Anterior cingulate cortex (tissue), 58 donors: Measurements from ENCODE around the gene CDS2.

Source experiments
- DNase-seq, 58 donors: peaks; one replicate each; lab custom pipeline; 2025; lab: John Stamatoyannopoulos, UW

The CDS2 gene

GRCh38 chr20:5177071-5177470 lies 50.3 kb downstream of the CDS2 start:
- peak in 1 of 58 donors; percentile 14 for DNase-seq

DNA sequence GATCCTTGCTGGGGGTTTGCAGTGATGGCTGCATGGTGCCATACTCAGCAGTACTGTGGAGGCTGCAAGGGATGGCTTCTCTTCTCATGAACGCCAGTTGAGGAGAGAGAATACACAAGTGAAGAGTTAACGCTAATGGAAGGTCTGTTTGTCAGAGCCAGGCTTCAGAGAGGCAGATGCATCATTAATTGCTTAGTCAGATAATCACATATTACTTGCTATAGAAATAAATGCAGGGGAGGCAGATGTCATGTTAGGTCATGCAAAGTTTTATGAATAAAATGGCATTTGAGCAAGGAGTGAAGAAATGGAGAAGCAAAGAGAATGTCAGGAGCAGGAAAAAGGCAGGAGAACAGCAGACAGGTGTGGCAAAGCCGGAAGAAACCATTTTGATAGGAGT lies 51.2 kb downstream of the CDS2 start:
- DNase-seq = no peak

GRCh38 chr20:5180421-5180820 lies 53.6 kb downstream of the CDS2 start:
- no peak for DNase-seq

DNA sequence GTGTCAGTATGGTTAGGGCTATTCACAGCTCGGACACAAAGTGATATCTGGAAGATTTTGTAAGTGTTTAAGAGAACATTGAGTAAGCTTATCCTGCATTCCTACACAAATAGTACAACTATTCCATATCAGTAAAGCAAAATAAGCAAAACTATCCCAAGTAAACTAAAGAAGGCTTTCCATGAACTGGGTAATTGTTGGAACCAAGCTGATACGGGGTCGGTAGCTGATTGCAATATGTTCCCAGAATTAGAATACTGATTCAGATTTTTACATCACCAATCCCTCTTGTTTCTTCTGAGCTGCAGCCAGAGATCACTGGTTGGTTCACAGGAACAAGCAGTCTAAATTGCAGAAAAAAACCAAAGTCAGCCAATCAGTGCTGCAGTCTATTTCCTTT lies 54.1 kb downstream of the CDS2 start:
- no peak for DNase-seq

GRCh38 chr20:5181492-5181891 lies 54.7 kb downstream of the CDS2 start:
- no peak for DNase-seq

- no peak for DNase-seq
Measured at GRCh38 chr20:5181958-5182357, 55.1 kb downstream of the CDS2 start.

DNA sequence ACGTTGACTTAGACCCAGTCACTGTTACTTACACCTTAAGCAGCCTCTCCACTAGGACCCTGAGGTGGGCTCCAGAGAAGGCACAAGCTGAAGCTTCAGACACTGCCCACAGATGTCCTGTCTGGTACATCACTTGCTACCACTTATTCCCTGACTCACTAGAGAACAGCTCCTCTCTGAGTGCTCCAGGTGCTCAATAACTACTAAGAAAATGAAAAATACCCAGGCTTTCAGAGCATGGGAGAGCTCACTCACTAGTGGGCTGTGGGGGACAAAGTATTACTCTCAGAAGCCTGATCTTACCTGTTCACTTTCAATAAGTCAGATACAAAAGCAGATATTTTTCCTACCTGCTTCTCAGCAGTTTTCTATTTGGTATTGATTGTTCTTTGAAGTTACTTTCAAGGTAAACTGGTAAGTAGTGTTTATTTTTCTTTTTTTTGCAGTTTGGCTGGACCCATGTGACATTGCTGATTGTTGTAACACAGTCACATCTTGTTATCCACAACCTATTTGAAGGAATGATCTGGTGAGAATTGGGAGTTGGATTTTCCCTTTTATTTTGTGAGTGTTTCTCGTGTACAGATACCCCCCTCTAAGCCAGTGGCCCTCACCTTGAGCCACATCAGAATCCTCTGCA lies 55.9 kb downstream of the CDS2 start:
- DNase-seq = no peak

DNA sequence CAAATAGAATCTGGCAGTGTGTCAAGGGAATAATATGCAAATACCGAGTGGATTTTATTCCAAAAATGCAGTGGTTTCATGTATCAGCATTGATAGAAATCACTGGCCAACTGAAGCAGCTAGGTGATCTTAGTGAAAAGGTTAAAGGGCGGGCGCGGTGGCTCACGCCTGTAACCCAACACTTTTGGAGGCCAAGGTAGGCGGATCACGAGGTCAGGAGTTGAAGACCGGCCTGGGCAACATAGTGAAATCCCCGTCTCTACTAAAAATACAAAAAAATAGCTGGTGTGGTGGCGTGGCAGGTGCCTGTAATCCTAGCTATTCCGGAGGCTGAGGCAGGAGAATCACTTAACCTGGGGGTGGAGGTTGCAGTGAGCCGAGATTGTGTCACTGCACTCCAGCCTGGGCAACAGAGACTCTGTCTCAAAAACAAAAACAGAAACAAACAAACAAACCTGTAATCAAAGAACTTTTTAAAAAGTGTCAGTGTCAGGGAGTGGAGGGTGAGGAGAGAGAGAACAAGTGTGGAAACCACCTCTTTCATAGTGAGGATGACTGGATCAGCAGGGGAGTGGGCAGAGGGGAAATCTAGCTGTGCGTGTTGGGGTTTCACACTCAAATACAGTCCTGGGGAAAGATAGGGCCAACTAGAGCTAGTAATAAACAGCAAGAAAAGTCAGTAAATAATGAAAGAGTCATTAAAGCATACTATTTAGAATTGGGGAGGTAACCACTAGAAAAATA lies 57.1 kb downstream of the CDS2 start:
- no peak for DNase-seq

- DNase-seq = no peak
Measured at GRCh38 chr20:5184684-5185083, 57.9 kb downstream of the CDS2 start.

GRCh38 chr20:5187122-5187521 lies 60.3 kb downstream of the CDS2 start:
- DNase-seq = no peak

GRCh38 chr20:5188736-5189135 lies 61.9 kb downstream of the CDS2 start:
- DNase-seq = no peak

- DNase-seq = no peak
Measured at GRCh38 chr20:5189917-5190316, 63.1 kb downstream of the CDS2 start.

GRCh38 chr20:5190444-5190843 lies 63.6 kb downstream of the CDS2 start:
- no peak for DNase-seq

DNA sequence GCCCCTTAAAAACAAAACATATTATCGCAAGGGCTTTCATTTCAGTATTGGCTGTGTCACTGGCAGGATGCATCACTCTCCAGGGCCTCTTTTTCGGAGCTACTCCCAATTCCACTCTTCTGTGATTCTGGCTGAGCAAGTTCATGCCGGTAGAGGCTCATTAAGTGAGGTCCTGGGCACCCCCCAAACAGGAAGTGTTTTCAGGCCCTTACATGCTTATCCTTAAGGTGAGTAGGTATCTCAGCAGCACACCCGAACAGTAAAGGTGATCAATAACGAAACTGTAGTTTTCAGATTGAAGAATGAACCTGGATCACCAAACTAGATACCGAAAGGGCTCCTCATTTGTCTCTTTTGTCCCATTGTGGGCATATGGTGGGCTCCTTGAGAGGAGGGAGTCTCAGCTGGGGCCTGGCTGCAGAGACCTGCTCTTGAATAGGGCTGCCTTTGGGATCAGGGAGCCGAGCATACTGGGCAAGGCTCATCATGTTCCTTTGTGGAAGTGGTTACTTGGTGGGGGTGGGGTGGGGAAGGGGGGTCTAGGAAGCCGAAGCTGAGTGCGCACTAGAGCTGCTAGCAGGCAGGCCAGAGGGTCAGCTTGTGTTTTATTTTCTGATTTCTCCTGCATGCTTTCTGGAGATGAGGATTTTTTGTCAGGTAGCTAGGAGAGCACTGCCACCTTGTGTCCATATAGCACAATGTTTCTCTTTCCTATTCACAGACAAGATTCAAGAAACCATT lies 65.2 kb downstream of the CDS2 start:
- DNase-seq = peak in 33 of 58 donors; percentile 19 to 83 (median 39)

- no peak for DNase-seq
Measured at GRCh38 chr20:5192570-5193431, 66.0 kb downstream of the CDS2 start.

- DNase-seq = no peak
Measured at GRCh38 chr20:5195655-5196054, 68.8 kb downstream of the CDS2 start.

GRCh38 chr20:5196149-5196548 lies 69.3 kb downstream of the CDS2 start:
- no peak for DNase-seq

DNA sequence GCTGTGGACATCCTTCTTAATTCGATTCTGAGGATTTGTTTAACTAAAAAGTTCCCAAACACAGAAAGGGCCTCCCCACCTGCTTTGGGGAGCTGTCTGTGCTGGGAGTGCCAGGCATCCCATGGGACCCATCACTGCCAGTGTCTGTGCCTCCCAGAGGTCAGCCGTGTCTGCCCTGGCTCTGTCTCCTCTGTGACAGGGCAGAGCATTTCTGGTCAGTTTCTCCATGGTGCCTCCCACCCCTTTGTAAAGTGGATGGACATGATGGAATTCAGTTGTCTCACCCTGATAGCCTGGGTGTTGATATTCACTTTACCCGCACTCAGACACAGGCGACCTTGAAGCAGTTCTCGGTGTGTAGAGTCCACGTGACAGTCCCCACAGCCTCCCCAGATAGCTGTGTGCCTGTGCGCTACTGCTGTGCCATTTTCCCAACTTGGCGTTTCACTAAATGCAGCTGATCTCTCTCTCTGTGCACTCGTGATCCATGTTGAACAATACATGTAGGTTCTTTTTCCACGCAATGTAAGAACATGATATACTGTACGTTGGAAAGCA lies 70.5 kb downstream of the CDS2 start:
- DNase-seq = no peak

DNA sequence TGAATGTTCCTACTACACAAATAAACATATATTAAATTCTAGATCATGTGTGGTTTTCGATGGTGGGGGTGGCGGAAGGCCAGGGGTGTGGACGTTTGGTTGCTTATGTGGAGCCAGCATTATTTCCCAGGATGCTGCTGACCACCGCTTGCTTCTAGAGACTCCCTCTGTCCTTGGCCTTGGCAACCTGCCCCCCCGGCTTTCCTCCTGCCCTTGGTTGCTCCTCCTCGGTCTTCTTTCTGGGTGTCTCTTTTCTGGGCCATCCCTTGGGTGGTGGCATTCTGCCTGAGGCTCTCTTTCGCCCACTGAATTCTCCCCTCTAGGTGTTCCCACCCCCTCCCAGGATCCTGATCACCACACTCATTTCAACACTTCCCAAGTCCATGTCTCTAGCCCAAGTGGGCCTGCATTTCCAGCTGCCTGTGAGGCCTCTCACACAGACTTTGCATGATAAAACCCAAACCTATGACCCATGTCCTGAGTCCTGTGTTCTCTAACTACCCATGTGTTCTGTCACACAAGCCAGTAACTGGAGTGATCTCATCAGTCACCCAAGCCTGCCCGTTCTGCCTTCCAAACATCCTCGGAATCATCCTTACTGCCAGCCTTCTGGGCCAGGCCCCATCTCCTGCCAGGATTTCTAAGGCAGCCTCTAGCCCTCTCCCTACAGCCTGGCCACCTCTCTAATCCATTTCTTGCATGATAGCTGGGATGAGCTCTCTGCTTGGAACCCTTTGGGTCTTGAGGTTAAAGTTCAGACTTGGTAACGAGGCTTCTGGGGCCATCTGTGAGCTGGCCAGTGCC lies 71.2 kb downstream of the CDS2 start:
- peak in 2 of 58 donors; percentile 27 to 40 for DNase-seq

- DNase-seq = no peak
Measured at GRCh38 chr20:5198651-5198924, 71.8 kb downstream of the CDS2 start.
